Measurements from ENCODE around the gene MMEL1. TPM values are rescaled to one million over a fixed set of nuclear protein-coding genes. Genes with fewer than 3 reads are reported as not detected.
"Not testable (repeated sequence)": the region's sequence is repeated elsewhere in the genome, so short reads cannot be mapped to it uniquely, and the experiment has no call there.

Gene MMEL1
- total and polyA plus RNA-seq, 2 donors from 2014 or later = 4.0 to 8.5 TPM

DNA sequence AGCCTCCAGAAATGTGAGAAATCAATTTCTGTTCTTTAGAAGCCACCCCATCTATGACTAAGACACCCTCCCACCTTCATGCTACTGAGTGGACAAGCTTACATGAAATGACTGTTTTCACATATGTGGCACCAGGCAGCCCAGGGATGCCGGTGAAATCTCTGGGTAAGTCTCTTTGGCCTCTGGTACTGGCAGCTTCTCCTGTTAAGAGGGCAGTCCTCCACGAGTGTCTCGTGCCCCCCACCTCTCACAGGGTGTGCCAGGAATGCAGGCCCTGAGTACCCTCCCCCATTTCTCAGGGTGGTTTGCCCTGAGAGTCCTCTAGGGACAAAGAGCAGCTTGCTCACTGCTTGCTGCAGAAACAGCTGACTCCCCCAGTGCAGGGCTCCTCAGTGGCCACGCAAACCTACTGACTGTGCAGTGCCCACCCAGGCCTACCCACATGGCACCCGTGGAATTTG is 49.5 kb downstream of the MMEL1 start:
- intact Hi-C loops (cut with DNase I) = no loop called here
- H3K36me3 ChIP-seq (ENCODE audit: control insufficient read depth in 2 of 3, insufficient read depth in 3 of 3, low read length in 3 of 3) = no peaks in the 10 kb centered on the region
- peak overlapping the region in 1 of 3 donors; percentile 34 for H3K9ac ChIP-seq (ENCODE audit: low read length in 3 of 3)
- TF ChIP-seq, protein P1, sequence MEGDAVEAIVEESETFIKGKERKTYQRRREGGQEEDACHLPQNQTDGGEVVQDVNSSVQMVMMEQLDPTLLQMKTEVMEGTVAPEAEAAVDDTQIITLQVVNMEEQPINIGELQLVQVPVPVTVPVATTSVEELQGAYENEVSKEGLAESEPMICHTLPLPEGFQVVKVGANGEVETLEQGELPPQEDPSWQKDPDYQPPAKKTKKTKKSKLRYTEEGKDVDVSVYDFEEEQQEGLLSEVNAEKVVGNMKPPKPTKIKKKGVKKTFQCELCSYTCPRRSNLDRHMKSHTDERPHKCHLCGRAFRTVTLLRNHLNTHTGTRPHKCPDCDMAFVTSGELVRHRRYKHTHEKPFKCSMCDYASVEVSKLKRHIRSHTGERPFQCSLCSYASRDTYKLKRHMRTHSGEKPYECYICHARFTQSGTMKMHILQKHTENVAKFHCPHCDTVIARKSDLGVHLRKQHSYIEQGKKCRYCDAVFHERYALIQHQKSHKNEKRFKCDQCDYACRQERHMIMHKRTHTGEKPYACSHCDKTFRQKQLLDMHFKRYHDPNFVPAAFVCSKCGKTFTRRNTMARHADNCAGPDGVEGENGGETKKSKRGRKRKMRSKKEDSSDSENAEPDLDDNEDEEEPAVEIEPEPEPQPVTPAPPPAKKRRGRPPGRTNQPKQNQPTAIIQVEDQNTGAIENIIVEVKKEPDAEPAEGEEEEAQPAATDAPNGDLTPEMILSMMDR (IDR thresholded peaks at IDR 0.05; ENCODE audit: borderline replicate concordance, extremely low read depth, insufficient read depth) = no peak
- H3K27me3 ChIP-seq (ENCODE audit: control insufficient read depth, insufficient read depth, low read length) = no peaks in the 10 kb centered on the region
- FAIRE-seq (no peak), DNase-seq (peak in 3 of 5 donors; percentile 43 to 66 (median 65))
- H3K9me3 ChIP-seq (ENCODE audit: control insufficient read depth in 2 of 3, insufficient read depth in 1 of 3, low read length in 3 of 3) = no peaks in the 10 kb centered on the region
- H3K27ac ChIP-seq (ENCODE audit: low read depth in 2 of 2, low read length in 2 of 2) = no peak overlapping the region
- H3K4me1 ChIP-seq (ENCODE audit: control insufficient read depth in 2 of 3, insufficient read depth in 2 of 3, low read depth in 1 of 3, low read length in 3 of 3) = peaks cover 3 to 18% (median 12%) of the 10 kb centered on the region in 3 donors
- peak overlapping the region in 1 of 3 donors; percentile 23 for H3K4me3 ChIP-seq (ENCODE audit: low read length in 3 of 3)

DNA sequence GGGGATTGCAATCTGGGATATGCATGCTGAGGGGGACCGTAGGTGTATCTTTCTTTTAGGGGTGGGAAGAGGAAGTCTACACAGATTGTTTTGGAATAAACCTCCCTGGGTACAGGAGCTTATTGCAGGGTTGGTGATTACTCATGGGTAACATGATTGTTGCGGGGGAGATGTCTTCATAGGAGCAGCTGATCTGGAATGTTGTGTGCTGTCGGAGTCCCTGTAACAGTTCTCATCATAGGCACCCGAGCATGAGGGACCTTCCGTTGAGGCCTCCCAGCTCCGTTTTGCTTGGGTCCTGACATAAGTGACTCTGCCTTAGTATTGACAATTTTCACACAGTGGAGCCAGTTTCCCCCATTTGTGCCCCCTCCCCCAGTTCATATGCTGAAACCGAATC is 50.4 kb downstream of the MMEL1 start:
- Histone ChIP-seq H3K4me1 (ENCODE audit: control insufficient read depth in 2 of 3, insufficient read depth in 2 of 3, low read depth in 1 of 3, low read length in 3 of 3) (peaks cover 3 to 24% (median 11%) of the 10 kb centered on the region in 3 donors), H3K27ac (ENCODE audit: low read depth in 2 of 2, low read length in 2 of 2) (no peak overlapping the region), H3K4me3 (ENCODE audit: low read length in 3 of 3) (no peak overlapping the region), H3K9me3 (ENCODE audit: control insufficient read depth in 2 of 3, insufficient read depth in 1 of 3, low read length in 3 of 3) (no peaks in the 10 kb centered on the region), H3K36me3 (ENCODE audit: control insufficient read depth in 2 of 3, insufficient read depth in 3 of 3, low read length in 3 of 3) (no peaks in the 10 kb centered on the region), H3K9ac (ENCODE audit: low read length in 3 of 3) (no peak overlapping the region), H3K27me3 (ENCODE audit: control insufficient read depth, insufficient read depth, low read length) (no peaks in the 10 kb centered on the region)
- TF ChIP-seq, protein P1 (IDR thresholded peaks at IDR 0.05; ENCODE audit: borderline replicate concordance, extremely low read depth, insufficient read depth) = no peak
- DNase-seq = peak in 4 of 5 donors; percentile 47 to 72 (median 64)
- no peak for FAIRE-seq
- intact Hi-C loops (cut with DNase I) = no loop called here

DNA sequence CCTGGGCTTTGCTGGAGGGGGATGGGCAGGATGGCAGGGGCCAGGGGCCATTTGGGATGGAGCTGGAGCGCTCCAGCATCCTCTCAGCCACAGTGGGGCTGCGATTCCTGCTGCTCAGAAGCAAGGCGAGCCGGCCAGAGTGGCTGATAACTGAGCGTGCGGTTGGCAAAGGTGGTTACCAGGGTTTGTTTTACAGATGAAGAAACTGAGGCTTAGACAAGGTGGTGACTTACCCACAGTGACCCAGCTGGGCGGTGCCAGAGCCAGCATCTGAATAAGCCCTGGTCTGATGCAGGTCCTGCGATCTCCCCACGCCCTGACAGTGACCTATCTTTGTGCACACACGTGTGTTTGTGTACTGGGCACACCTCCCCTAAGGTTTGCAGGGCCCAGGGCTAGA is 52.1 kb downstream of the MMEL1 start:
- Histone ChIP-seq H3K9me3 (ENCODE audit: control insufficient read depth in 2 of 3, insufficient read depth in 1 of 3, low read length in 3 of 3) (no peaks in the 10 kb centered on the region), H3K4me1 (ENCODE audit: control insufficient read depth in 2 of 3, insufficient read depth in 2 of 3, low read depth in 1 of 3, low read length in 3 of 3) (peaks cover 3 to 29% (median 15%) of the 10 kb centered on the region in 3 donors), H3K36me3 (ENCODE audit: control insufficient read depth in 2 of 3, insufficient read depth in 3 of 3, low read length in 3 of 3) (no peaks in the 10 kb centered on the region), H3K27ac (ENCODE audit: low read depth in 2 of 2, low read length in 2 of 2) (no peak overlapping the region), H3K27me3 (ENCODE audit: control insufficient read depth, insufficient read depth, low read length) (no peaks in the 10 kb centered on the region), H3K9ac (ENCODE audit: low read length in 3 of 3) (no peak overlapping the region), H3K4me3 (ENCODE audit: low read length in 3 of 3) (no peak overlapping the region)
- DNase-seq (peak in 2 of 5 donors; percentile 42 to 72), FAIRE-seq (no peak)
- intact Hi-C loops (cut with DNase I) = no loop called here
- TF ChIP-seq, protein P1 (IDR thresholded peaks at IDR 0.05; ENCODE audit: borderline replicate concordance, extremely low read depth, insufficient read depth) = no peak

DNA sequence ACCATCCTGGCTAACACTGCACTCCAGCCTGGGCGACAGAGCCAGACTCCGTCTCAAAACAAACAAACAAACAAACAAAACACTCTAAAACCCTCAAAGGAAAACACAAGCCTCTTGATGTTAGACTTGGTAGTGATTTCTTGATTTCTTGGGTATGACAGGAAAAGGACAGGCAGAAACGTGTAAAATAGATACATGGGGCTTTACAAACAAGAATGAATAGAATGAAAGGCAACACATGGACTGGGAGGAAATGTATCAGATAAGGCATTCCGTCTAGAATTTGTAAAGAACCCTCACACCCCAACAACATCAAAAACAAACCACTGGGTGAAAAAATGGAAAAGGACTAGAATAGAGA is 54.1 kb downstream of the MMEL1 start:
- Histone ChIP-seq H3K36me3 (ENCODE audit: control insufficient read depth in 2 of 3, insufficient read depth in 3 of 3, low read length in 3 of 3) (no peaks in the 10 kb centered on the region), H3K4me3 (ENCODE audit: low read length in 3 of 3) (no peak overlapping the region), H3K9ac (ENCODE audit: low read length in 3 of 3) (peak overlapping the region in 1 of 3 donors; percentile 44), H3K4me1 (ENCODE audit: control insufficient read depth in 2 of 3, insufficient read depth in 2 of 3, low read depth in 1 of 3, low read length in 3 of 3) (peaks cover 0 to 21% (median 14%) of the 10 kb centered on the region in 3 donors), H3K9me3 (ENCODE audit: control insufficient read depth in 2 of 3, insufficient read depth in 1 of 3, low read length in 3 of 3) (no peaks in the 10 kb centered on the region), H3K27ac (ENCODE audit: low read depth in 2 of 2, low read length in 2 of 2) (peak overlapping the region; percentile 82 to 85), H3K27me3 (ENCODE audit: control insufficient read depth, insufficient read depth, low read length) (no peaks in the 10 kb centered on the region)
- FAIRE-seq = no peak
- TF ChIP-seq, protein P1 (IDR thresholded peaks at IDR 0.05; ENCODE audit: borderline replicate concordance, extremely low read depth, insufficient read depth) = no peak
- intact Hi-C loops (cut with DNase I) = no loop called here
- DNase-seq = no peak

DNA sequence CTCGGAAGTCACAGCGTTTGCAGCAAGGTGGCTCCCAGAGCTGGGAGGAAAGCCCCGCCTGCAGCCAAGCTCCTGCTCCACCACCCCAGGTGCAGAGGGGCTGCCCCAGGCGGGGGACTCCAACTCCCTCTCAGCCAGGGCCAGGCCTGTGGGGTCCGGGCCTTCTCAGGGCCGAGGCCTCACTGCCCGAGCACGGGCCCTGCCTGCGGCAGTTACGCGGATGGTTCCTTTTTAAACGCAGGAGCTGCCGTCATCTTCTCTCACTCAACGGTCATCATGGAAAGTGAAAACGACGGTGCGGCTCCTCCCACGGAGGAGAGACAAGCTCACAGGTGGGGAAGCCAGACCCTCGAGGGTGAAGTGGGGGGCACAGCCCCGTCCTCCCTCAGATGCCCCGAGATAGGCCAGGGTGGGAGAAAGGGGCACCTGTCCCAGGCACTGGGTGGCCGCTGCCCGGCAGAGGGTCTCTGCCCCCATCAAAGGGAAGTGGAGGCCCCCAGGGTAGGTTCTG is 55.2 kb downstream of the MMEL1 start:
- Histone ChIP-seq H3K9ac (ENCODE audit: low read length in 3 of 3) (peak overlapping the region in 1 of 3 donors; percentile 51), H3K4me1 (ENCODE audit: control insufficient read depth in 2 of 3, insufficient read depth in 2 of 3, low read depth in 1 of 3, low read length in 3 of 3) (peaks cover 0 to 17% (median 10%) of the 10 kb centered on the region in 3 donors), H3K27ac (ENCODE audit: low read depth in 2 of 2, low read length in 2 of 2) (peak overlapping the region; percentile 82 to 85)
- intact Hi-C loops (cut with DNase I); H3K9me3 ChIP-seq (ENCODE audit: control insufficient read depth in 2 of 3, insufficient read depth in 1 of 3, low read length in 3 of 3); FAIRE-seq; H3K27me3 ChIP-seq (ENCODE audit: control insufficient read depth, insufficient read depth, low read length); H3K36me3 ChIP-seq (ENCODE audit: control insufficient read depth in 2 of 3, insufficient read depth in 3 of 3, low read length in 3 of 3); H3K4me3 ChIP-seq (ENCODE audit: low read length in 3 of 3): not testable (repeated sequence)
- peak in 1 of 5 donors; percentile 76 for DNase-seq
